Uterus (tissue), 4 donors: ENCODE results near the gene ZSCAN26. TPM values are rescaled to one million over a fixed set of nuclear protein-coding genes. Genes with fewer than 3 reads are reported as not detected.
A peak's percentile ranks its signal among the peaks of the same experiment; 100 is the strongest.

Source experiments
- DNase-seq, 2 donors: peaks; one replicate each; pipeline ENCODE4 v3.0.0-alpha.2; 2019 to 2020
- H3K27ac ChIP-seq, 2 donors: fragments of 200-600 bp; sonication (generic); 1 replicate in 1 of 2; 2 replicates in 1 of 2; pipeline ENCODE4 v1.5.1; 2016 to 2018
- H3K27me3 ChIP-seq, 2 donors: fragments of 200-600 bp; sonication (generic); one replicate each; pipeline ENCODE4 v1.5.1; 2018 to 2019; ENCODE audit warnings: control low read depth in 1 of 2
- H3K36me3 ChIP-seq, 2 donors: fragments of 200-600 bp; sonication (generic); one replicate each; pipeline ENCODE4 v1.5.1; 2019; ENCODE audit warnings: control low read depth in 1 of 2
- H3K4me1 ChIP-seq, 2 donors: fragments of 200-600 bp; sonication (generic); one replicate each; pipeline ENCODE4 v1.5.1; 2018 to 2019; ENCODE audit warnings: control low read depth in 1 of 2
- H3K4me3 ChIP-seq, 2 donors: fragments of 200-600 bp; sonication (generic); 1 replicate in 1 of 2; 2 replicates in 1 of 2; pipeline ENCODE4 v1.5.1; 2018 to 2019; ENCODE audit warnings: mild to moderate bottlenecking in 1 of 2
- H3K9me3 ChIP-seq, 2 donors: fragments of 200-600 bp; sonication (generic); one replicate each; pipeline ENCODE4 v1.5.1; 2019; ENCODE audit warnings: control low read depth in 1 of 2
- POLR2A ChIP-seq, 2 donors: fragments of 450-650 bp; IDR thresholded peaks; one replicate each; pipeline ENCODE4 v1.6.1; 2016; ENCODE audit warnings: antibody characterized with exemption in 2 of 2, mild to moderate bottlenecking in 1 of 2, moderate library complexity in 1 of 2
- intact Hi-C: fragments of 100-400 bp; cut with DNase I; formaldehyde crosslinking; loops from one replicate; pipeline ENCODE4 v1.15.1; 2023; ENCODE audit warnings: low total_unique reads
- total RNA-seq, 4 donors: library from RNA; depleted of rRNA in 3 of 4; stranded (reverse); fragments of >200 nt in 3 of 4; gene quantifications; one replicate each; pipeline versions ENCODE4 v1.1.0 to v1.2.4, GENCODE V29; 2014 to 2023
- TF ChIP-seq, protein P1 (sequence below), 4 experiments: fragments of 200-600 bp in 2 of 4; fragments of 450-650 bp in 2 of 4; sonication (generic) in 2 of 4; IDR thresholded peaks; one replicate each; pipeline ENCODE4 v1.5.1; 2016 to 2019; ENCODE audit warnings: antibody characterized with exemption in 4 of 4, mild to moderate bottlenecking in 2 of 4, moderate library complexity in 1 of 4
- donor health status: DM: yes; HTN: yes; CAD: no.

Gene ZSCAN26
- total RNA-seq, 4 donors from 2014 or later, result 12.6 to 54.7 (median 33.4) TPM

DNA sequence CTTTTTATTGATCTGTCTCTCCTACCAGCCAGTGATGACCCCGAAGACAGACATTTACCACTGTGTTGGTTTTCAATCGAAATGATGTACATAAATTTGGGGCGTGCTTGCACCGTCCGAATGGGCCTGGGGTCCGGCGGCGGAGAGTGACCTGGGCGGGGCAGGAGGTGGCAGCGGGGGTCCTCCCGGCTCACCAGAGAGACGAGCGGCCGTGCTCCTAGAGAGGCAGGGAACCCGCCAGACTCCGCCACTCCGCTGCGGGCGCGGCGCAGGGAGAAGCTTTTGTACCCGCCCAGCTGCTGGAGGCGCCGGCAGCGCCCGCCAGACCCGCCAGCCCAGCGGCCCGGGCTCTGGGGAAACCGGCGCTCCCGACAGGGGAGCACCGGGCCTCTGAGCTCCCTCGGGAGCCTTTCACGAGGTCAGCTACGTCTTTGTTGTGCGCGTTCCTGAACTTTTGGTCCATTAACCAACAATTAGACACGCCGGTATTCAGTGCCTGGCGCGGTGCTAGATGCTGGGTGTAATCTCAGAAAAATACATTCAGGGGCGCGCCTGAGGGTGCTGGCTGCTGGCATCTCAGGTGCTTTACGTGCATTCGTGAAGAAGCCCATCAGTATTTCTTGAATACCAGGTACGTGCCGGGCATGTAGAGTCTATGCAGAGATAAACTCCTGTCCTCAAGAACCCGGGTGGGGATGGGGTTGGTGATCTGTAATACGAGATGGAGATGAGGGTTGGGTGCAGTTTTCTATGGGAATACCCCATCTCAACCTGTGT, 14.5 kb downstream of the ZSCAN26 start, which contains the start of gene PGBD1:
Gene PGBD1 (plus strand): TSS at position 285 of the 777 bp plus-strand sequence. CDS start 2,242 bp downstream, outside the sequence.
- peak; percentile 49 to 67 for DNase-seq
- peak within 1 kb of the TSS; percentile 54 to 60 for H3K4me3 ChIP-seq
- intact Hi-C loops, result no loop called here

DNA sequence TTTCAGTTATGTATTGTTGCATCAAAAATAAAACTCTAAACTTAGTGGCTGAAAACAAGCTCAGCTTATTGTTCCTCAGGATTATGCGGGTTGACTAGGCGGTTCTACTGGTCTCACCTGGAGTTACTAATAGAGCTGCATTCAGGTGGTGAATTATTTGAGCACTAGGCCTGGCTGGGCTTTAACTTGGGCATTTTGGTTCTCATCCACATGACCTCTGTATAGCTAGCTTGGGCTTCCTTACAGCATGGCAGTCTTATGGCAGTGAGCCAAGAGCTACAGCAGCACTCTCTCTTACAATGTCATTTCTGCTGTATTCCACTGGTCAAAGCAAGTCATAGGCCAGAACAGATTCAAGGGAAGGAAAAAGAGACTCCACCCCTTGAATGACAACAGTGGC, 16.0 kb downstream of the ZSCAN26 start:
- H3K4me3 ChIP-seq, result no peak overlapping the region
- intact Hi-C loops, result no loop called here

More for the DNA sequence above, 14.5 kb downstream of the ZSCAN26 start, which contains the start of gene PGBD1:
- no peaks in the 10 kb centered on the region for H3K9me3 ChIP-seq
- H3K27me3 ChIP-seq, result no peaks in the 10 kb centered on the region
- TF ChIP-seq, protein P1, sequence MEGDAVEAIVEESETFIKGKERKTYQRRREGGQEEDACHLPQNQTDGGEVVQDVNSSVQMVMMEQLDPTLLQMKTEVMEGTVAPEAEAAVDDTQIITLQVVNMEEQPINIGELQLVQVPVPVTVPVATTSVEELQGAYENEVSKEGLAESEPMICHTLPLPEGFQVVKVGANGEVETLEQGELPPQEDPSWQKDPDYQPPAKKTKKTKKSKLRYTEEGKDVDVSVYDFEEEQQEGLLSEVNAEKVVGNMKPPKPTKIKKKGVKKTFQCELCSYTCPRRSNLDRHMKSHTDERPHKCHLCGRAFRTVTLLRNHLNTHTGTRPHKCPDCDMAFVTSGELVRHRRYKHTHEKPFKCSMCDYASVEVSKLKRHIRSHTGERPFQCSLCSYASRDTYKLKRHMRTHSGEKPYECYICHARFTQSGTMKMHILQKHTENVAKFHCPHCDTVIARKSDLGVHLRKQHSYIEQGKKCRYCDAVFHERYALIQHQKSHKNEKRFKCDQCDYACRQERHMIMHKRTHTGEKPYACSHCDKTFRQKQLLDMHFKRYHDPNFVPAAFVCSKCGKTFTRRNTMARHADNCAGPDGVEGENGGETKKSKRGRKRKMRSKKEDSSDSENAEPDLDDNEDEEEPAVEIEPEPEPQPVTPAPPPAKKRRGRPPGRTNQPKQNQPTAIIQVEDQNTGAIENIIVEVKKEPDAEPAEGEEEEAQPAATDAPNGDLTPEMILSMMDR (IDR thresholded peaks at IDR 0.05), result no peak
- no peak for TF ChIP-seq POLR2A (IDR thresholded peaks at IDR 0.05)
- H3K36me3 ChIP-seq, result no peaks in the 10 kb centered on the region
- peak within 1 kb of the TSS; percentile 27 to 36 for H3K27ac ChIP-seq
- no peaks in the 10 kb centered on the region for H3K4me1 ChIP-seq

DNA sequence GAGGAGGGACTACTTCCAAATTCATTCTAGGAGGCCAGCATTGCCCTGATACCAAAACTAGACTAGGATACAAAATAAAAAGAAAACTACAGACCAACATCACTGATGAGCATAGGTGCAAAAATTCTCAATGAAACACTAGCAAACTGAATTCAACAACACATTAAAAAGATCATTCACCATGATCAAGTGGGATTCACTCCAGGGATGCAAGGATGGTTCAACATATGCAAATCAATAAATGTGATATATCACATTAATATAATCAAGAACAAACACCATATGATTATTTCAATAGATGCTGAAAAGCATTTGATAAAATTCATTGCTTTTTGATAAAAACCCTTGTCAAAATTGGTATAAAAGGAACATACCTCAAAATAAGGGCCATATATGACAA, 24.6 kb downstream of the ZSCAN26 start:
- intact Hi-C loops, result no loop called here

More for the DNA sequence above, 16.0 kb downstream of the ZSCAN26 start:
- no peak for TF ChIP-seq POLR2A (IDR thresholded peaks at IDR 0.05)
- TF ChIP-seq, protein P1 (IDR thresholded peaks at IDR 0.05), result no peak
- H3K4me1 ChIP-seq, result no peaks in the 10 kb centered on the region
- no peak overlapping the region for H3K27ac ChIP-seq
- H3K27me3 ChIP-seq, result no peaks in the 10 kb centered on the region
- H3K9me3 ChIP-seq, result no peaks in the 10 kb centered on the region
- H3K36me3 ChIP-seq, result no peaks in the 10 kb centered on the region
- no peak for DNase-seq

DNA sequence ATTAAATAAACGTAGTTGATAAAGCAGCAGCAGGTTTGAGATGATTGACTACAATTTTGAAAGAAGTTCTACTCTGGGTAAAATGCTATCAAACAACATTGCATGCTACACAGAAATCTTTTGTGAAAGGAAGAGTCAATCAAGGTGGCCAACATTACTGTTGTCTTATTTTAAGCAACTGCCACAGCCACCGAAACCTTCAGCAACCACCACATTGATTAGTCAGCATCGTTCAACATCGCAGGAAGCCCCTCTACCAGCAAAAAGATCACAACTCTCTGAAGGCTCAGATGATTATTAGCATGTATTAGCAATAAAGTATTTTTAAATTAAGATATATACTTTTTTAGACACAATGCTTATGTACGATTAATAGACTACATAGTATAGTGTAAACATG, 28.4 kb downstream of the ZSCAN26 start:
- Histone ChIP-seq H3K27me3 (no peaks in the 10 kb centered on the region), H3K36me3 (no peaks in the 10 kb centered on the region), H3K4me1 (no peaks in the 10 kb centered on the region), H3K9me3 (no peaks in the 10 kb centered on the region), H3K27ac (no peak overlapping the region), H3K4me3 (no peak overlapping the region)
- TF ChIP-seq, protein P1 (IDR thresholded peaks at IDR 0.05), result no peak
- no peak for TF ChIP-seq POLR2A (IDR thresholded peaks at IDR 0.05)
- DNase-seq, result no peak
- intact Hi-C loops, result no loop called here

More for the DNA sequence above, 24.6 kb downstream of the ZSCAN26 start:
- H3K27ac ChIP-seq, result no peak overlapping the region
- H3K4me1 ChIP-seq, result no peaks in the 10 kb centered on the region
- H3K9me3 ChIP-seq, result no peaks in the 10 kb centered on the region
- H3K36me3 ChIP-seq, result no peaks in the 10 kb centered on the region
- H3K4me3 ChIP-seq, result no peak overlapping the region
- no peaks in the 10 kb centered on the region for H3K27me3 ChIP-seq
- no peak for DNase-seq
- no peak for TF ChIP-seq POLR2A (IDR thresholded peaks at IDR 0.05)
- TF ChIP-seq, protein P1 (IDR thresholded peaks at IDR 0.05), result no peak

DNA sequence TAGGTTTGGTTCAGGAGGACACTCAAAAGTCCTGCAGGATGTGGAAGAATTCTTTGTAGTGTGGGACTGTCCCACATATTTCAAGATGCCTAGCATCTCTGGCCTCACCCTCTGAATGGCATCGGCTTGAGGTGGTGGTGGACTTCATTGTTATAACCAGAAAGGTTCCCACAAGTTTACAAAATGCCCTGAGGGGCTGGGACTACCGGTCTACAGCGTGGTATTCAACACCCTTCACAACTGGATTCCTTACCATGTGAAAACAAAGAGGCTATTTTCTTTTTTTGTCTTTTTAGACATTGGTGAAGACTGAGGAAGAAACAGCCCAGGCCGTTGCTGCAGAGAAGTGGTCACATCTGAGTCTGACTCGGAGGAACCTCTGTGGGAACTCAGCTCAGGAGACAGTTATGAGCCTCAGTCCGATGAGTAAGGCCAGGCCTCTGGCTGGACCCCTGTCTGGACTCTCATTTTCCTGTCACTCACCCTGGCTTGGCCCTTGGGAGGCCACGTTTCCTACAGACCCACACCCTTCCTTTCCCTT, 29.6 kb downstream of the ZSCAN26 start:
- H3K9me3 ChIP-seq, result no peaks in the 10 kb centered on the region
- intact Hi-C loops, result no loop called here
- no peak overlapping the region for H3K4me3 ChIP-seq
- H3K4me1 ChIP-seq, result no peaks in the 10 kb centered on the region
- DNase-seq, result no peak
- H3K27ac ChIP-seq, result no peak overlapping the region
- H3K36me3 ChIP-seq, result no peaks in the 10 kb centered on the region
- H3K27me3 ChIP-seq, result no peaks in the 10 kb centered on the region
- TF ChIP-seq POLR2A (IDR thresholded peaks at IDR 0.05), result no peak
- TF ChIP-seq, protein P1 (IDR thresholded peaks at IDR 0.05), result no peak
